IPS DF 6.9 (cell line): ENCODE results near the gene KMT2A.
"Not testable (repeated sequence)": the region's sequence is repeated elsewhere in the genome, so short reads cannot be mapped to it uniquely, and the experiment has no call there.

ENCODE experiments used
- DNase-seq: peaks from one replicate; pipeline ENCODE4 v3.0.0-alpha.2; 2013; ENCODE audit warnings: low read depth, low spot score
- H3K27ac ChIP-seq: one replicate; pipeline ENCODE4 v1.5.1; 2013; ENCODE audit warnings: low read length, control low read depth
- H3K27me3 ChIP-seq: 2 replicates; pipeline ENCODE4 v1.6.1; 2013; ENCODE audit warnings: mild to moderate bottlenecking, low read length; ENCODE audit not compliant: control insufficient read depth, insufficient read depth
- H3K36me3 ChIP-seq: 2 replicates; pipeline ENCODE4 v1.6.1; 2013; ENCODE audit warnings: low read length; ENCODE audit not compliant: control insufficient read depth, insufficient read depth
- H3K4me1 ChIP-seq: 2 replicates; pipeline ENCODE4 v1.6.1; 2013; ENCODE audit warnings: low read length; ENCODE audit not compliant: control insufficient read depth, insufficient read depth
- H3K4me3 ChIP-seq: 2 replicates; pipeline ENCODE4 v1.5.1; 2013; ENCODE audit warnings: mild to moderate bottlenecking, low read length
- H3K9me3 ChIP-seq: 2 replicates; pipeline ENCODE4 v1.6.1; 2013; ENCODE audit warnings: low read length, inconsistent platforms; ENCODE audit not compliant: control insufficient read depth, insufficient read depth
- WGBS: extraction: QIAGEN DNeasy Blood & Tissue Kit; methylation state at CpG from one replicate; pipeline ENCODE4 v1.1.7; 2013; ENCODE audit warnings: mixed read lengths, missing lambda C conversion rate; ENCODE audit not compliant: insufficient read length, insufficient coverage; 5-methylcytosine and 5-hydroxymethylcytosine counted together

Gene KMT2A

DNA sequence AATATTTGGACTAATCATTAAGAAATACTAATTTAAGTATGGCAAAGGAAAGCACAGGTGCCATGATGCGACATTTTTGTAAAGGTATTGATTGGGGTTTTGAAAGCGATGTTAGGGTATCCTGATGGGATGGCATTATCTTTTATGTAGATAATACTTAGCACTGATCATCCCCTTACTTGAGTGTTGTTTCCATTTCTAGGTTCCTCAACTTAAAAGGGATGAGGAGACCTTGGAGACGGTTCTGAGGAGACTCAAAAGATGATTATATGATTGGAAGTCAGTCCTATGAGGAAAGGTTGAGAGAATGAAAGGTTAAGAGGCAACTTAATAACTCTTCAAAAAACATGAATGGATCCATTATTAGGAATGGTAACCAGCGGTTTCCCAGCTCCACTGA, 11.1 kb downstream of the KMT2A start:
- H3K36me3 ChIP-seq = no peaks in the 10 kb centered on the region
- no peak overlapping the region for H3K4me3 ChIP-seq
- H3K27me3 ChIP-seq = no peaks in the 10 kb centered on the region
- no peak for DNase-seq
- H3K9me3 ChIP-seq = no peaks in the 10 kb centered on the region
- 100% methylated on average over 2 of the region's 4 CpGs for WGBS
- H3K4me1 ChIP-seq = no peaks in the 10 kb centered on the region
- no peak overlapping the region for H3K27ac ChIP-seq

DNA sequence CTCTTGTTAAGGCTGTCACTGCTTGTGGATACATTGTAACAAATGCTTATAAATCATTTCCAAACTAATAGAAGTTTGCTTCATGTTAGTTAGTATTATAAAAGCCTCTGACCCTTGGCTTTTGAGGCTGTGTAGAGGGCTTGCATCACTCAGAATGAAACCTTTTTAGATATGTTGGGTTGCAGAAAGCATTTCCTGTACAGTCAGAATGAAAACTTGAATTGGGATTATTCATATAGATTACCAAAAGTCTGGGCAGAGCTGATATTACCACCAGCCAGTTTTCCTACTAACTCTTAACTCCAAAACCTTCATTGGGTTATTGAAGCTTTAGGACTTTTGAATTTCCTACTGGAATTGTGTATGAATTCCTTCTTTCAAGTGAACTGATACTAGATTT, 12.0 kb downstream of the KMT2A start:
- Histone ChIP-seq H3K4me3 (no peak overlapping the region), H3K36me3 (no peaks in the 10 kb centered on the region), H3K27ac (no peak overlapping the region), H3K4me1 (no peaks in the 10 kb centered on the region), H3K27me3 (no peaks in the 10 kb centered on the region), H3K9me3 (no peaks in the 10 kb centered on the region)
- no peak for DNase-seq

DNA sequence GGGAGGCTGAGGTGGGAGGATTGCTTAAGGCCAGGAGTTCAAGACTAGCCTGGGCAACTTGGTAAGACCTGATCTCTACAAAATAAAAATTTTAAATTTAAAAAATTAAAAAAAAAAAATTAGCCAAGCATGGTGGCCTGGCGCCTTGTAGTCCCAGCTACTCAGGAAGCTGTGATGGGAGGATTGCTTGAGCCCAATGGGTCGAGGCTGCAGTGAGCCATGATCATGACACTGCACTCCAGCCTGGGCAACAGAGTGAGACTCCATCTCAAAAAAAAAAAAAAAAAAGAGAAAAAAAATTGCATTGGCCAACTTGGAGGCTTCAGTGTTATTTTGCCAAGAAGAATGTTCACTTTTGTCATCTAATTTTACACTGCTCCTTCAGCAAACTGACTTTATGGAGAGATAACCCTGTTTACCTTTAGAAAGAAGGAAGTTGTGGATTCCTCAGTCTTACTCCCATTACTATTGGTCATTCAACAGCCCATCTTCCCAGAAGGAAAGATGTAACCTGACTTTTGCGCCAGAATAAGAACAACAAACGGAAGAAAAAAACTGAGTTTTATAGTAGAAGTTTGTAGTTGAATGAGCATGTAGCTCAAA, 13.1 kb downstream of the KMT2A start:
- no peaks in the 10 kb centered on the region for H3K4me1 ChIP-seq
- no CpG with 5 or more reads among the region's 4 CpGs for WGBS
- H3K4me3 ChIP-seq = no peak overlapping the region
- no peaks in the 10 kb centered on the region for H3K36me3 ChIP-seq
- H3K9me3 ChIP-seq = no peaks in the 10 kb centered on the region
- no peak overlapping the region for H3K27ac ChIP-seq
- no peaks in the 10 kb centered on the region for H3K27me3 ChIP-seq
- no peak for DNase-seq

DNA sequence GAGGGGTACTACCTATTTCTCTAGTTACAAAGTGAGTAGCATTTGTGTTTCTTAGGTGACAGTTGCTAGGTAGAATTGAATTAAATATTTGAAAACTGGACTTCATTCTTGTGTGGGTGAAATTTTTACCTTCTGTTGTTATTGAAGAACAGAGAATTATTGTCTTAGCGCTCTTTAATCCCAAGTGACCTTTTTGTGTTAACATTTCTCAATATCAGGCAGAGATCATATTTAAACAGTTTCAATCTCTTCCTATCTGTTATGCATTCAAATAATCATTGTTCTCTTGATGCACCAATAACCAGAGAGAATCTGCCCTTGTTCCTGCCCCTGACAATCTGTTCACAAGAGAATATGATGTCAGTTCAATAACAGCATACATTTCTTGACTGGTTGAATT, 14.2 kb downstream of the KMT2A start:
- DNase-seq = no peak
- no CpG with 5 or more reads among the region's 1 CpG for WGBS
- Histone ChIP-seq H3K9me3 (no peaks in the 10 kb centered on the region), H3K4me1 (no peaks in the 10 kb centered on the region), H3K36me3 (no peaks in the 10 kb centered on the region), H3K27ac (no peak overlapping the region), H3K4me3 (no peak overlapping the region), H3K27me3 (no peaks in the 10 kb centered on the region)

DNA sequence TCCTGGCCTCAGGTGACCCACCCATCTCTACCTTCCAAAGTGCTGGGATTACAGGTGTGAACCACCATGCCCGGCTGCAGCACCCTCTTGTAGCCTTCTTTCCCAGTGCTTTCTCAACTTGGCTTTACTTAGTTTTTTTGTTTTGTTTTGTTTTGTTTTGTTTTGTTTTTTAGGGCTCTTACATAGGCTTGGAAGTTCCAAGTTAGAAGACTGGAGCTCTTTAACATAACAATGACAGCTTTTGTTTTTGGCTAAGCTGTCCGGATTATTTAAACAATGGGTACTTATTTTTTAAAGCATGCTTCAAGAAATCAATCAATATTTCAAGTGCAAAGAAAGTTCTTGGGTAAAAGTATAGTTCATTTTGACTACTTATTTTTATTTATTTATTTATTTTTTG, 25.9 kb downstream of the KMT2A start:
- H3K4me1 ChIP-seq = no peaks in the 10 kb centered on the region
- H3K27ac ChIP-seq = no peak overlapping the region
- H3K9me3 ChIP-seq = no peaks in the 10 kb centered on the region
- no peak for DNase-seq
- no CpG with 5 or more reads among the region's 2 CpGs for WGBS
- no peak overlapping the region for H3K4me3 ChIP-seq
- H3K27me3 ChIP-seq = no peaks in the 10 kb centered on the region
- no peaks in the 10 kb centered on the region for H3K36me3 ChIP-seq

DNA sequence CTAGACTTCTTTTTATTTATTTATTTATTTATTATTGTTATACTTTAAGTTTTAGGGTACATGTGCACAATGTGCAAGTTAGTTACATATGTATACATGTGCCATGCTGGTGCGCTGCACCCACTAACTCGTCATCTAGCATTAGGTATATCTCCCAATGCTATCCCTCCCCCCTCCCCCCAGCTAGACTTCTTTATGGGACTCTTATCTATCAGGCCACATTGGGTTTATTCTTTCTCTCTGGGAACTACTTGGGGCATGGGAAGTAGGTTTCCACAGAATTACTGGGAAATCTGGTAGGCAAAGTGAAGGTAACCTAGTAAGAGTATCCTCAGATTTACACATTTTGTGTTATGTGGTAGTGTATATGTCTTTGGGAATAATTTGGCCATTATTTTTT, 32.7 kb downstream of the KMT2A start:
- H3K4me1 ChIP-seq, H3K27ac ChIP-seq, H3K9me3 ChIP-seq, H3K4me3 ChIP-seq, H3K27me3 ChIP-seq, H3K36me3 ChIP-seq, DNase-seq: not testable (repeated sequence)
- WGBS = no CpG with 5 or more reads among the region's 2 CpGs

DNA sequence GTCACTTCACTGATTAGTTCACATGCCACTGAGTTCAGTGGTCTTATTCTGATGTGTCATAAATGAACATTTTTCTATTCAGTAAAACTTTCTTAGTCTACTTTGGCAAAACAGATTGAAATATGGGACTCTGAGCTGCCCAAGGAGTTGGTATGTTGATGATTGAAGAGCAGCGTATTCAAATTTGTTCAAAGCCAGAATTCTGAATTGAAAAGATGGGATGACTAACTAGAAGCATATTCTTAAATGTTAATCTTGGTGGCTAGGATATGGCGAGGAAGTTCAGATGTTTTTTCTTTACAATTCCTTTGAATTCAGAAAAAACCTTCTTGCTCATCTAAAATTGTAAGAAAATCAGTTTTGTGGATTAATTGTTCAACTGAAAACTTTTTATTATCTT, 34.7 kb downstream of the KMT2A start:
- WGBS = no CpG with 5 or more reads among the region's 2 CpGs
- no peaks in the 10 kb centered on the region for H3K9me3 ChIP-seq
- no peaks in the 10 kb centered on the region for H3K27me3 ChIP-seq
- no peak overlapping the region for H3K27ac ChIP-seq
- H3K36me3 ChIP-seq = peaks cover 7% of the 10 kb centered on the region
- H3K4me1 ChIP-seq = no peaks in the 10 kb centered on the region
- no peak overlapping the region for H3K4me3 ChIP-seq
- DNase-seq = no peak

DNA sequence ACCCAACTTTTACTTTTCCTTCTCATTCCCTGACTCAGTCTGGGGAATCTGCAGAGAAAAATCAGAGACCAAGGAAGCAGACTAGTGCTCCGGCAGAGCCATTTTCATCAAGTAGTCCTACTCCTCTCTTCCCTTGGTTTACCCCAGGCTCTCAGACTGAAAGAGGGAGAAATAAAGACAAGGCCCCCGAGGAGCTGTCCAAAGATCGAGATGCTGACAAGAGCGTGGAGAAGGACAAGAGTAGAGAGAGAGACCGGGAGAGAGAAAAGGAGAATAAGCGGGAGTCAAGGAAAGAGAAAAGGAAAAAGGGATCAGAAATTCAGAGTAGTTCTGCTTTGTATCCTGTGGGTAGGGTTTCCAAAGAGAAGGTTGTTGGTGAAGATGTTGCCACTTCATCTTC, 37.2 kb downstream of the KMT2A start:
- no peak for DNase-seq
- no peaks in the 10 kb centered on the region for H3K4me1 ChIP-seq
- no peak overlapping the region for H3K27ac ChIP-seq
- H3K36me3 ChIP-seq = peaks cover 17% of the 10 kb centered on the region
- no peak overlapping the region for H3K4me3 ChIP-seq
- no CpG with 5 or more reads among the region's 6 CpGs for WGBS
- H3K27me3 ChIP-seq = no peaks in the 10 kb centered on the region
- H3K9me3 ChIP-seq = no peaks in the 10 kb centered on the region

DNA sequence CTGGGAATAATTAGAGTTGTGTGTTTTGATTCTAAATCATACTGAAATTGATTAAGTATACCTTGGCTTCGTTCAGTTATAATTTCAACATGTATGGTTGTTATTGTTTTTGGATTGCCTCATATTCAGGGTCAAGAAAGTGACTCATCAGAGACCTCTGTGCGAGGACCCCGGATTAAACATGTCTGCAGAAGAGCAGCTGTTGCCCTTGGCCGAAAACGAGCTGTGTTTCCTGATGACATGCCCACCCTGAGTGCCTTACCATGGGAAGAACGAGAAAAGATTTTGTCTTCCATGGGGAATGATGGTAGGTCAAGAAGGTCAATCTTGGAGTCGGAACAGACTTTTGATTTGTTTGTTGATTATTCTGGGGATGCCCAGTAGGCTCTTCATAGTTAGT, 40.4 kb downstream of the KMT2A start:
- DNase-seq = no peak
- WGBS = no CpG with 5 or more reads among the region's 7 CpGs
- no peaks in the 10 kb centered on the region for H3K4me1 ChIP-seq
- no peak overlapping the region for H3K27ac ChIP-seq
- no peaks in the 10 kb centered on the region for H3K27me3 ChIP-seq
- no peak overlapping the region for H3K4me3 ChIP-seq
- peaks cover 21% of the 10 kb centered on the region for H3K36me3 ChIP-seq
- no peaks in the 10 kb centered on the region for H3K9me3 ChIP-seq

DNA sequence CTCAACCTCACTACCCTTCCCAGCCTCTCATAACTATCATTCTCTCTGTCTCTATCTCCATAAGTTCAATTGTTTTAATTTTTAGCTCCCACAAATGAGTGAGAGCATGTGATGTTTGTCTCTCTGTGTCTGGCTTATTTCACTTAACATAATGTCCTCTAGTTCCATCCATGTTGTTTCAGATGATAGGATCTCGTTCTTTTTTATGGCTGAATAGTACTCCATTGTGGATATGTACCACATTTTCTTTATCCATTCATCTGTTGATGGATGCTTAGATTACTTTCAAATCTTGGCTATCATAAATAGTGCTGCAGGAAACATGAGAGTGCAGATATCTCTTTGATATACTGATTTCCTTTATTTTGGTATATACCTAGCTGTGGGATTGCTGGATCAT, 44.9 kb downstream of the KMT2A start:
- not testable (repeated sequence) for H3K27ac ChIP-seq, H3K27me3 ChIP-seq, H3K4me1 ChIP-seq, H3K9me3 ChIP-seq, DNase-seq, H3K4me3 ChIP-seq
- no CpG with 5 or more reads among the region's 1 CpG for WGBS
- H3K36me3 ChIP-seq = peaks cover 26% of the 10 kb centered on the region

DNA sequence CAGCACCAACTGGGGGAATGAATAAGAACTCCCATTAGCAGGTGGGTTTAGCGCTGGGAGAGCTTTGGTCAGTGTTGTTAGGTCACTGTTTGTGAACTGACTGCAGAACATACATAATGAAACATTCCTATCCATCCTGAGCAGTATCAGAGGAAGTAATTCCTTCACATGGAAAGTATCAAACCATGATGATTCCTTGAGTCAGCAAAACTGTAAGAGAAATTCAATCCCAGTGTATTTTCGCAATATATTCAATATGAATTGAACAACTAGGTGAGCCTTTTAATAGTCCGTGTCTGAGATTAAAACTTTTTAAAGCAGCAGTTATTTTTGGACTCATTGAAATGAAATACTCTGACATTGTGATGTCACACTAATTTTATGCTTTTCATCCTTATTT, 48.1 kb downstream of the KMT2A start:
- Histone ChIP-seq H3K36me3 (peaks cover 16% of the 10 kb centered on the region; the same call in 1 of the 2 replicates), H3K9me3 (no peaks in the 10 kb centered on the region), H3K4me1 (no peaks in the 10 kb centered on the region), H3K27ac (no peak overlapping the region), H3K27me3 (no peaks in the 10 kb centered on the region), H3K4me3 (no peak overlapping the region)
- no peak for DNase-seq
- WGBS = no CpG with 5 or more reads among the region's 3 CpGs
